Endometrium (tissue), 2 donors: ENCODE measurements around the gene UCN3.
"Not testable (repeated sequence)": the region's sequence is repeated elsewhere in the genome, so short reads cannot be mapped to it uniquely, and the experiment has no call there.

Source experiments
- FAIRE-seq: peaks from 2 replicates; lab custom pipeline; 2012; peaks lifted over from hg19 to GRCh38; lab: Jason Lieb, UNC
- donor health status: control.
- donor health status: control.

Gene UCN3

GRCh38 chr10:5369362-5370158, 4.8 kb downstream of the UCN3 start:
- no peak for FAIRE-seq

- FAIRE-seq: no peak
These were observed 6.0 kb downstream of the UCN3 start for GRCh38 chr10:5370493-5371352.

GRCh38 chr10:5373307-5373706, 8.5 kb downstream of the UCN3 start:
- FAIRE-seq: no peak

GRCh38 chr10:5373891-5374611, 9.3 kb downstream of the UCN3 start:
- FAIRE-seq: no peak

GRCh38 chr10:5376450-5376849, 11.7 kb downstream of the UCN3 start:
- FAIRE-seq: no peak

GRCh38 chr10:5379202-5379601, 14.4 kb downstream of the UCN3 start:
- not testable (repeated sequence) for FAIRE-seq

GRCh38 chr10:5380395-5380794, 15.6 kb downstream of the UCN3 start:
- not testable (repeated sequence) for FAIRE-seq

GRCh38 chr10:5381187-5381586, 16.4 kb downstream of the UCN3 start:
- FAIRE-seq: no peak

- FAIRE-seq: no peak
These were observed 20.5 kb downstream of the UCN3 start for GRCh38 chr10:5385224-5385623.

GRCh38 chr10:5387169-5387568, 22.4 kb downstream of the UCN3 start:
- no peak for FAIRE-seq

- no peak for FAIRE-seq
These were observed 25.9 kb downstream of the UCN3 start for GRCh38 chr10:5390607-5391205.

- FAIRE-seq: no peak
These were observed 27.0 kb downstream of the UCN3 start for GRCh38 chr10:5391790-5392189.

- no peak for FAIRE-seq
These were observed 28.8 kb downstream of the UCN3 start for GRCh38 chr10:5393529-5393928.

- no peak for FAIRE-seq
These were observed 30.4 kb downstream of the UCN3 start for GRCh38 chr10:5395168-5395567.

- no peak for FAIRE-seq
These were observed 32.0 kb downstream of the UCN3 start for GRCh38 chr10:5396556-5397300.

- no peak for FAIRE-seq
These were observed 34.6 kb downstream of the UCN3 start for GRCh38 chr10:5399332-5399731.

- no peak for FAIRE-seq
These were observed 35.9 kb downstream of the UCN3 start for GRCh38 chr10:5400468-5401240.

- no peak for FAIRE-seq
These were observed 38.0 kb downstream of the UCN3 start for GRCh38 chr10:5402798-5403197.

- no peak for FAIRE-seq
These were observed 39.7 kb downstream of the UCN3 start, which contains the start of gene TUBAL3 for GRCh38 chr10:5404208-5405041. Gene TUBAL3, minus strand, starts transcription at chr10:5404828. Its CDS starts 36 bp downstream, at chr10:5404792.

- FAIRE-seq: no peak
These were observed 42.2 kb downstream of the UCN3 start for GRCh38 chr10:5406918-5407317.
